NT2/D1 (cell line): Measurements from ENCODE around the gene MALSU1.

Source experiments
- SUZ12 ChIP-seq: IDR thresholded peaks from 2 replicates; pipeline ENCODE4 v1.6.1; 2011; ENCODE audit not compliant: insufficient read length, insufficient read depth; ENCODE audit errors: extremely low read depth
- ZNF274 ChIP-seq: IDR thresholded peaks from 2 replicates; pipeline ENCODE4 v1.6.1; 2011; ENCODE audit warnings: mild to moderate bottlenecking, low read depth, low read length

GRCh38 chr7:23332193-23332592 lies 33.1 kb downstream of the MALSU1 start:
- TF ChIP-seq ZNF274: no peak
- no peak for TF ChIP-seq SUZ12
